Tibial nerve (tissue), 4 donors: Measurements from ENCODE around the gene FOLR2.
"Not testable (repeated sequence)": the region's sequence is repeated elsewhere in the genome, so short reads cannot be mapped to it uniquely, and the experiment has no call there.

Experiments
- EP300 ChIP-seq, 2 donors: sonication (generic); formaldehyde crosslinking; IDR thresholded peaks; one replicate each; pipeline ENCODE4 v1.6.1; 2017; ENCODE audit warnings: antibody characterized with exemption in 2 of 2, mild to moderate bottlenecking in 1 of 2
- POLR2A ChIP-seq, 2 donors: fragments of 450-650 bp; IDR thresholded peaks; one replicate each; pipeline ENCODE4 v1.6.1; 2017; ENCODE audit warnings: antibody characterized with exemption in 2 of 2, mild to moderate bottlenecking in 2 of 2, moderate library complexity in 2 of 2
- TF ChIP-seq, protein P1 (sequence below), 5 experiments: fragments of 200-600 bp in 3 of 5; fragments of 450-650 bp in 2 of 5; sonication (generic) in 3 of 5; IDR thresholded peaks; one replicate each; pipeline ENCODE4 v1.5.1; 2016 to 2019; ENCODE audit warnings: antibody characterized with exemption in 5 of 5, mild to moderate bottlenecking in 3 of 5, moderate library complexity in 2 of 5

DNA sequence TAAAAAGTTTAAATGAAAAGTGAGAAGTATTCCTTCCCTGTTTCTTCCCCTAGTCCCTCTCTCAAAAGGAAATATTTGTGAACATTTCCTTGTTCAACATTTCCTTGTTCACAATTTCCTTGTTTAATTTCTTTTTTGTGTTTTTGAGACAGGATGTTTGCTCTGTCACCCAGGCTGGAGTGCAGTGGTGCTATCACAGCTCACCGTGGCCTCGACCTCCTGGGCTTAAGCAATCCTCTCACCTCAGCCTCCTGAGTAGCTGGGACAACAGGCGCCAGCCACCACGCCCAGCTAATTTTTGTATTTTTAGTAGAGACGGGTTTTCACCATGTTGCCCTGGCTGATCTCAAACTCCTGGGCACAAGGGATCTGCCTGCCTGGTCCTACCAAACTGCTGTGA is 50.4 kb downstream of the FOLR2 start:
- TF ChIP-seq, protein P1, sequence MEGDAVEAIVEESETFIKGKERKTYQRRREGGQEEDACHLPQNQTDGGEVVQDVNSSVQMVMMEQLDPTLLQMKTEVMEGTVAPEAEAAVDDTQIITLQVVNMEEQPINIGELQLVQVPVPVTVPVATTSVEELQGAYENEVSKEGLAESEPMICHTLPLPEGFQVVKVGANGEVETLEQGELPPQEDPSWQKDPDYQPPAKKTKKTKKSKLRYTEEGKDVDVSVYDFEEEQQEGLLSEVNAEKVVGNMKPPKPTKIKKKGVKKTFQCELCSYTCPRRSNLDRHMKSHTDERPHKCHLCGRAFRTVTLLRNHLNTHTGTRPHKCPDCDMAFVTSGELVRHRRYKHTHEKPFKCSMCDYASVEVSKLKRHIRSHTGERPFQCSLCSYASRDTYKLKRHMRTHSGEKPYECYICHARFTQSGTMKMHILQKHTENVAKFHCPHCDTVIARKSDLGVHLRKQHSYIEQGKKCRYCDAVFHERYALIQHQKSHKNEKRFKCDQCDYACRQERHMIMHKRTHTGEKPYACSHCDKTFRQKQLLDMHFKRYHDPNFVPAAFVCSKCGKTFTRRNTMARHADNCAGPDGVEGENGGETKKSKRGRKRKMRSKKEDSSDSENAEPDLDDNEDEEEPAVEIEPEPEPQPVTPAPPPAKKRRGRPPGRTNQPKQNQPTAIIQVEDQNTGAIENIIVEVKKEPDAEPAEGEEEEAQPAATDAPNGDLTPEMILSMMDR (IDR thresholded peaks at IDR 0.05) = not testable (repeated sequence)
- not testable (repeated sequence) for TF ChIP-seq POLR2A, EP300 (IDR thresholded peaks at IDR 0.05)
